Measurements from ENCODE around the gene XRCC5. TPM values are rescaled to one million over a fixed set of nuclear protein-coding genes. Genes with fewer than 3 reads are reported as not detected.

XRCC5 gene
- total RNA-seq, 1 experiment from 2014 or later = 618 TPM

- DNase-seq = no peak
- Histone ChIP-seq H2AFZ (ENCODE audit: low read length) (no peak overlapping the region), H3K4me2 (ENCODE audit: insufficient read depth, insufficient read length, low read length) (no peak overlapping the region), H2BK120ac (ENCODE audit: low read depth, low read length, poor library complexity, severe bottlenecking) (no peak overlapping the region), H3K9me3 (ENCODE audit: control insufficient read depth, low read depth, low read length) (no peaks in the 10 kb centered on the region), H3K79me2 (ENCODE audit: insufficient read depth, low read length) (0 out of 2 replicates have a peak, but pooled peaks cover 4% of the 10 kb centered on the region), H2BK5ac (ENCODE audit: insufficient read length, low read length) (no peak overlapping the region), H3K14ac (ENCODE audit: insufficient read depth, low read length) (no peak overlapping the region), H3T11ph (ENCODE audit: low read length) (no peak overlapping the region), H2BK15ac (ENCODE audit: low read depth, low read length) (no peak overlapping the region), H4K91ac (ENCODE audit: insufficient read length, low read depth, low read length) (no peak overlapping the region), H3K23ac (ENCODE audit: insufficient read length, low read depth, low read length) (no peak overlapping the region), H2BK20ac (ENCODE audit: low read depth, low read length, poor library complexity, severe bottlenecking) (no peak overlapping the region), H3K27me3 (ENCODE audit: insufficient read depth, low read length) (no peaks in the 10 kb centered on the region), H2BK12ac (ENCODE audit: insufficient read length, low read depth, low read length) (no peak overlapping the region), H3K18ac (ENCODE audit: insufficient read length, low read depth, low read length) (no peak overlapping the region), H3K4ac (ENCODE audit: low read depth, low read length) (no peak overlapping the region), H3K9ac (ENCODE audit: extremely low read depth, insufficient read length, low read length) (no peak overlapping the region), H4K8ac (replicated peaks; ENCODE audit: insufficient read length, low read depth, low read length) (no peak overlapping the region), H3K27ac (ENCODE audit: insufficient read length, low read depth, low read length) (no peak overlapping the region), H3K56ac (ENCODE audit: insufficient read length, low read depth, low read length) (no peak overlapping the region), H3K79me1 (ENCODE audit: insufficient read depth, low read depth, low read length, poor library complexity, severe bottlenecking) (no peaks in the 10 kb centered on the region), H4K20me1 (ENCODE audit: control insufficient read depth, insufficient read depth, insufficient read length) (no peaks in the 10 kb centered on the region), H3K23me2 (ENCODE audit: insufficient read length, low read depth, low read length, poor library complexity, severe bottlenecking) (no peaks in the 10 kb centered on the region), H2AK5ac (ENCODE audit: insufficient read length, low read length) (no peak overlapping the region), H4K5ac (ENCODE audit: insufficient read length, low read depth, low read length) (no peak overlapping the region), H3K4me1 (ENCODE audit: insufficient read depth, low read length) (0 out of 2 replicates have a peak, but pooled peaks cover 3% of the 10 kb centered on the region)
- H3K4me1 Mint-ChIP-seq = peaks cover 28 to 51% of the 10 kb centered on the region in 2 experiments
- peak overlapping the region in 2 of 3 experiments; percentile 0 to 50; a peak in 2 of 7 replicates for H3K27ac Mint-ChIP-seq
- H3K36me3 Mint-ChIP-seq (ENCODE audit: insufficient read depth in 1 of 3, low read depth in 3 of 3) = peaks cover 30 to 80% (median 60%) of the 10 kb centered on the region in 3 experiments
- H3K9me3 Mint-ChIP-seq = no peaks in the 10 kb centered on the region
- TF ChIP-seq CTCF (conservative IDR thresholded peaks at IDR 0.05) = no peak
- no CpG with 5 or more reads among the region's 3 CpGs for WGBS (ENCODE audit: extremely low coverage, insufficient read length, low lambda C conversion rate)
- H3K4me3 Mint-ChIP-seq = no peak overlapping the region
- no peaks in the 10 kb centered on the region for H3K27me3 Mint-ChIP-seq (ENCODE audit: low read depth)
Measured at GRCh38 chr2:216192931-216193330, 83.8 kb downstream of the XRCC5 start.
